A549 (cell line): Measurements from ENCODE around the gene NOXO1. TPM values are rescaled to one million over a fixed set of nuclear protein-coding genes. Genes with fewer than 3 reads are reported as not detected.

Source experiments
- ATAC-seq, 2 experiments: fragments of 200-7000 bp in 1 of 2; fragments of >200 bp in 1 of 2; cut with Nextera tagmentation in 1 of 2; cut with Tn5 transposase in 1 of 2; 3 replicates each; pipeline versions ENCODE4 v1.8.0 to v1.9.1; 2018 to 2020; ENCODE audit warnings: mild to moderate bottlenecking in 1 of 2, moderate library complexity in 1 of 2
- CTCF ChIA-PET: fragments of 300-600 bp; sonication (Branson Sonifier 250); formaldehyde crosslinking; extraction: SDS; loops from one replicate; lab custom pipeline; 2021; ENCODE audit warnings: antibody characterized with exemption, inconsistent platforms; lab: Yijun Ruan, JAX
- POLR2A ChIA-PET: fragments of 350-600 bp; formaldehyde crosslinking; extraction: SDS; loops from one replicate; lab custom pipeline; 2021; ENCODE audit warnings: antibody characterized with exemption, inconsistent platforms; lab: Yijun Ruan, JAX
- DNase-seq, 2 experiments: peaks; one replicate each; pipeline versions ENCODE4 v3.0.0 to v3.0.0-alpha.2; 2011 to 2016; ENCODE audit warnings: low read depth in 1 of 2, low spot score in 1 of 2
- FAIRE-seq: peaks from 2 replicates; lab custom pipeline; 2011; peaks lifted over from hg19 to GRCh38; lab: Jason Lieb, UNC
- H3K27ac ChIP-seq, 2 experiments: fragments of >200 bp; sonication (Bioruptor Twin); formaldehyde crosslinking; 3 replicates each; pipeline ENCODE4 v1.5.1; 2016 to 2017
- H3K4me1 ChIP-seq: fragments of >200 bp; sonication (Bioruptor Twin); formaldehyde crosslinking; 3 replicates; pipeline ENCODE4 v1.6.1; 2016
- H3K4me2 ChIP-seq: fragments of >200 bp; sonication (Bioruptor Twin); formaldehyde crosslinking; 3 replicates; pipeline ENCODE4 v1.6.1; 2016
- H3K4me3 ChIP-seq: fragments of >200 bp; sonication (Bioruptor Twin); formaldehyde crosslinking; 3 replicates; pipeline ENCODE4 v1.5.1; 2016
- H3K9me3 ChIP-seq: fragments of >200 bp; sonication (Bioruptor Twin); formaldehyde crosslinking; 3 replicates; pipeline ENCODE4 v1.6.1; 2016
- BHLHE40 ChIP-seq: IDR thresholded peaks from 2 replicates; pipeline ENCODE4 v1.6.1; 2012; ENCODE audit warnings: low read depth, low read length, inconsistent platforms
- CBX2 ChIP-seq: fragments of 200-600 bp; sonication (generic); IDR thresholded peaks from 2 replicates; pipeline ENCODE4 v1.6.1; 2016; ENCODE audit warnings: low read depth, mild to moderate bottlenecking, borderline replicate concordance
- CHD2 ChIP-seq: fragments of 150-350 bp; IDR thresholded peaks from 2 replicates; pipeline ENCODE4 v1.6.1; 2014; ENCODE audit warnings: low read length; ENCODE audit not compliant: partially characterized antibody
- EHF ChIP-seq: fragments of 250-450 bp; sonication (Bioruptor Pico); IDR thresholded peaks from 2 replicates; pipeline ENCODE4 v1.5.0; 2020; ENCODE audit warnings: mild to moderate bottlenecking
- EP300 ChIP-seq, 2 experiments: fragments of >200 bp; sonication (Bioruptor Twin); formaldehyde crosslinking; IDR thresholded peaks; 2 replicates in 1 of 2; 3 replicates in 1 of 2; pipeline ENCODE4 v1.6.1; 2016 to 2017
- ESRRA ChIP-seq: fragments of 150-350 bp; IDR thresholded peaks from 2 replicates; pipeline ENCODE4 v1.6.1; 2014; ENCODE audit warnings: mild to moderate bottlenecking, low read length, borderline replicate concordance
- HDAC2 ChIP-seq: fragments of 200-600 bp; sonication (generic); IDR thresholded peaks from 2 replicates; pipeline ENCODE4 v1.6.1; 2016
- HEYL ChIP-seq: fragments of 250-450 bp; sonication (Bioruptor Pico); IDR thresholded peaks from 2 replicates; pipeline ENCODE4 v1.8.0; 2021; ENCODE audit warnings: mild to moderate bottlenecking, moderate library complexity
- MAZ ChIP-seq: fragments of 150-350 bp; IDR thresholded peaks from 2 replicates; pipeline ENCODE4 v1.6.1; 2014; ENCODE audit warnings: antibody characterized with exemption, low read depth, low read length, borderline replicate concordance
- NFE2L2 ChIP-seq: fragments of 150-350 bp; conservative IDR thresholded peaks from 2 replicates; pipeline ENCODE4 v1.6.1; 2014; ENCODE audit warnings: low read length
- POLR2AphosphoS2 ChIP-seq: conservative IDR thresholded peaks from 2 replicates; pipeline ENCODE4 v1.6.1; 2012; ENCODE audit warnings: low read length, improper control_type of control experiment, inconsistent platforms
- RAD21 ChIP-seq, 2 experiments: fragments of >200 bp in 1 of 2; sonication (Bioruptor Twin) in 1 of 2; formaldehyde crosslinking in 1 of 2; IDR thresholded peaks in 1 of 2; conservative IDR thresholded peaks in 1 of 2; 2 replicates in 1 of 2; 3 replicates in 1 of 2; pipeline ENCODE4 v1.6.1; 2012 to 2018; ENCODE audit warnings: inconsistent platforms in 1 of 2
- RARB ChIP-seq: fragments of 250-450 bp; sonication (Bioruptor Pico); IDR thresholded peaks from 2 replicates; pipeline ENCODE4 v1.8.0; 2021; ENCODE audit warnings: mild to moderate bottlenecking, moderate library complexity
- SMC3 ChIP-seq: fragments of >200 bp; sonication (Bioruptor Twin); formaldehyde crosslinking; IDR thresholded peaks from 3 replicates; pipeline ENCODE4 v1.6.1; 2018; ENCODE audit warnings: inconsistent platforms
- ZC3H11A ChIP-seq: fragments of 450-650 bp; IDR thresholded peaks from 2 replicates; pipeline ENCODE4 v1.6.1; 2014; ENCODE audit warnings: antibody characterized with exemption, mild to moderate bottlenecking
- ZFP36 ChIP-seq: fragments of 450-650 bp; IDR thresholded peaks from 2 replicates; pipeline ENCODE4 v1.6.1; 2014; ENCODE audit warnings: borderline replicate concordance; ENCODE audit not compliant: partially characterized antibody
- WGBS: methylation state at CpG from one replicate; pipeline ENCODE4 v1.1.6; 2017; ENCODE audit errors: missing lambda C conversion rate; 5-methylcytosine and 5-hydroxymethylcytosine counted together
- polyA plus RNA-seq, 4 experiments: library from polyadenylated mRNA; depleted of rRNA in 3 of 4; stranded (reverse); fragments of >200 nt; fragmentation: RNase III in 1 of 4; extraction: RNeasy Plus Mini Kit Qiagen cat#74134 plus additional on column Dnase treatment in 1 of 4; gene quantifications; 2 replicates in 3 of 4; 3 replicates in 1 of 4; pipeline ENCODE4 v1.2.3, GENCODE V29; 2011 to 2017
- TF ChIP-seq, protein P1 (sequence below): IDR thresholded peaks from 2 replicates; pipeline ENCODE4 v1.6.1; 2012
- TF ChIP-seq, protein P2 (sequence below): fragments of 200-600 bp; sonication (generic); IDR thresholded peaks from 2 replicates; pipeline ENCODE4 v1.6.1; 2016; ENCODE audit warnings: antibody characterized with exemption, mild to moderate bottlenecking, moderate library complexity
- TF ChIP-seq, protein P3 (sequence below): fragments of 150-350 bp; IDR thresholded peaks from 2 replicates; pipeline ENCODE4 v1.6.1; 2014; ENCODE audit warnings: low read depth, mild to moderate bottlenecking, low read length
- TF ChIP-seq, protein P4 (sequence below): fragments of >200 bp; sonication (Bioruptor Twin); formaldehyde crosslinking; IDR thresholded peaks from 3 replicates; pipeline ENCODE4 v1.5.1; 2016
- TF ChIP-seq, protein P5 (sequence below): IDR thresholded peaks from 2 replicates; pipeline ENCODE4 v1.6.1; 2012
- TF ChIP-seq, protein P6 (sequence below): fragments of 250-450 bp; sonication (Bioruptor Pico); IDR thresholded peaks from 2 replicates; pipeline ENCODE4 v1.5.0; 2021; ENCODE audit warnings: mild to moderate bottlenecking, moderate library complexity, borderline replicate concordance

The NOXO1 gene
- polyA plus RNA-seq, 2 of the 4 experiments (the other 2 are of a cell fraction), result 0.32 TPM; not detected in 1

DNA sequence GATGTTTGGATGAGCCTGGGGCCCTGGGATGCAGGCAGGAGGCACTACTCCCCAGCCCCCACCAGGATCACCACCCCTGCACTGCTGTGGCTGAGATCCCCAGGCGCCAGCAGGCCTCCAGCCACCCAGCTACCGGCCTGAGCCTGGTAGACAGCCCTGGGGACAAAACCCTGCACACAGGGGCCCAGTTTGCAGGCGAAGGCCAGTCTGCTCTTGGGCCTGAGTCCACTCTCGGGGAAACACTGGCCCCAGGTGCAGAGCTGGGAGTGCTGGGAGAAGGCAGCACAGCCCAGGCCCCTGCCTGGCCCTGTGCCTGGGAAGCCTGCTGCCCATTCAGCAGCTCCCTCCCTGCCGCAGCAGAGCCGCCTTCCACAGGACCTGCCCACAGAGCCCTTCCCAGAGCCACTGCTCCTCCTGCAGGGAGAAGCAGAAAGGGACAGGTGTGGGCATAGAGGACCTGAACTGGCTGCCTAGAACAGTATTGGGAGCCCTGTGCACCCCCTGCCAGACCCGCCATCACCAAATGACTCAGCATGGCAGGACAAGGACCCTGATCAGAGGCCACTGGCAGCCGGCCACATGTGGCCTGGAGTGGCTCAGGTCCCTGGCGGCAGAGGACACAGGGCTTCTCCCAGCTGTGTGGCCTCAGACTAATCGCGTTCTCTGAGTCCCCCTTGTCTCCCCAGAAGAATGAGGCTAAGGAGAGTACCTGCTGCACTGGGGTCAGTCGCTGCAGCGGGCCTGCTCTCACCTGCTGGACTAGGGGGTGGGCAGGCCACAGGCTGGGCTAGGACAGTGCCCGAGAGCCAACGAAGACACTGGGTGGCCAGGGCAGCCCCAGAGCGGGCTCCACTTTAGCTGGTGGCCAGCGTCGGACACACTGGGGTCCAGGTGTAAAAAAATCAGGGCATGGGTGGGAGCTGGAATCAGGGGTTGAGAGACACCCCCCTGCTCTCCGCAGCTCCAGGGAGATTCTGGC is 48.9 kb downstream of the NOXO1 start:
- H3K4me1 ChIP-seq, result peaks cover 38% of the 10 kb centered on the region
- H3K4me2 ChIP-seq, result peak overlapping the region; percentile 24; the same call in 2 of the 3 replicates
- peak; percentile 73 to 80 for DNase-seq
- no peak for FAIRE-seq
- peak; percentile 77 to 78 for ATAC-seq
- peak overlapping the region; percentile 66 to 76 for H3K27ac ChIP-seq
- no peaks in the 10 kb centered on the region for H3K9me3 ChIP-seq
- no peak overlapping the region for H3K4me3 ChIP-seq
- TF ChIP-seq RARB (CRISPR knock-in tag) (no peak), BHLHE40 (no peak), RAD21 (conservative IDR thresholded peaks at IDR 0.05 in 1 of 2, IDR thresholded peaks at IDR 0.05 in 1 of 2) (peak; percentile 61 to 73), EP300 (IDR thresholded peaks at IDR 0.05) (no peak), SMC3 (peak; percentile 66), HEYL (CRISPR knock-in tag) (no peak), CBX2 (no peak), NFE2L2 (no peak; the same call in 1 of the 2 replicates), HDAC2 (no peak), MAZ (no peak), ESRRA (no peak), EHF (CRISPR knock-in tag) (no peak), ZC3H11A (no peak), ZFP36 (no peak), POLR2AphosphoS2 (no peak), CHD2 (no peak)
- TF ChIP-seq, protein P1, sequence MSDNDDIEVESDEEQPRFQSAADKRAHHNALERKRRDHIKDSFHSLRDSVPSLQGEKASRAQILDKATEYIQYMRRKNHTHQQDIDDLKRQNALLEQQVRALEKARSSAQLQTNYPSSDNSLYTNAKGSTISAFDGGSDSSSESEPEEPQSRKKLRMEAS, result no peak
- TF ChIP-seq, protein P2, sequence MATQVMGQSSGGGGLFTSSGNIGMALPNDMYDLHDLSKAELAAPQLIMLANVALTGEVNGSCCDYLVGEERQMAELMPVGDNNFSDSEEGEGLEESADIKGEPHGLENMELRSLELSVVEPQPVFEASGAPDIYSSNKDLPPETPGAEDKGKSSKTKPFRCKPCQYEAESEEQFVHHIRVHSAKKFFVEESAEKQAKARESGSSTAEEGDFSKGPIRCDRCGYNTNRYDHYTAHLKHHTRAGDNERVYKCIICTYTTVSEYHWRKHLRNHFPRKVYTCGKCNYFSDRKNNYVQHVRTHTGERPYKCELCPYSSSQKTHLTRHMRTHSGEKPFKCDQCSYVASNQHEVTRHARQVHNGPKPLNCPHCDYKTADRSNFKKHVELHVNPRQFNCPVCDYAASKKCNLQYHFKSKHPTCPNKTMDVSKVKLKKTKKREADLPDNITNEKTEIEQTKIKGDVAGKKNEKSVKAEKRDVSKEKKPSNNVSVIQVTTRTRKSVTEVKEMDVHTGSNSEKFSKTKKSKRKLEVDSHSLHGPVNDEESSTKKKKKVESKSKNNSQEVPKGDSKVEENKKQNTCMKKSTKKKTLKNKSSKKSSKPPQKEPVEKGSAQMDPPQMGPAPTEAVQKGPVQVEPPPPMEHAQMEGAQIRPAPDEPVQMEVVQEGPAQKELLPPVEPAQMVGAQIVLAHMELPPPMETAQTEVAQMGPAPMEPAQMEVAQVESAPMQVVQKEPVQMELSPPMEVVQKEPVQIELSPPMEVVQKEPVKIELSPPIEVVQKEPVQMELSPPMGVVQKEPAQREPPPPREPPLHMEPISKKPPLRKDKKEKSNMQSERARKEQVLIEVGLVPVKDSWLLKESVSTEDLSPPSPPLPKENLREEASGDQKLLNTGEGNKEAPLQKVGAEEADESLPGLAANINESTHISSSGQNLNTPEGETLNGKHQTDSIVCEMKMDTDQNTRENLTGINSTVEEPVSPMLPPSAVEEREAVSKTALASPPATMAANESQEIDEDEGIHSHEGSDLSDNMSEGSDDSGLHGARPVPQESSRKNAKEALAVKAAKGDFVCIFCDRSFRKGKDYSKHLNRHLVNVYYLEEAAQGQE, result no peak
- TF ChIP-seq, protein P3, sequence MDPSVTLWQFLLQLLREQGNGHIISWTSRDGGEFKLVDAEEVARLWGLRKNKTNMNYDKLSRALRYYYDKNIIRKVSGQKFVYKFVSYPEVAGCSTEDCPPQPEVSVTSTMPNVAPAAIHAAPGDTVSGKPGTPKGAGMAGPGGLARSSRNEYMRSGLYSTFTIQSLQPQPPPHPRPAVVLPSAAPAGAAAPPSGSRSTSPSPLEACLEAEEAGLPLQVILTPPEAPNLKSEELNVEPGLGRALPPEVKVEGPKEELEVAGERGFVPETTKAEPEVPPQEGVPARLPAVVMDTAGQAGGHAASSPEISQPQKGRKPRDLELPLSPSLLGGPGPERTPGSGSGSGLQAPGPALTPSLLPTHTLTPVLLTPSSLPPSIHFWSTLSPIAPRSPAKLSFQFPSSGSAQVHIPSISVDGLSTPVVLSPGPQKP, result no peak
- TF ChIP-seq, protein P4, sequence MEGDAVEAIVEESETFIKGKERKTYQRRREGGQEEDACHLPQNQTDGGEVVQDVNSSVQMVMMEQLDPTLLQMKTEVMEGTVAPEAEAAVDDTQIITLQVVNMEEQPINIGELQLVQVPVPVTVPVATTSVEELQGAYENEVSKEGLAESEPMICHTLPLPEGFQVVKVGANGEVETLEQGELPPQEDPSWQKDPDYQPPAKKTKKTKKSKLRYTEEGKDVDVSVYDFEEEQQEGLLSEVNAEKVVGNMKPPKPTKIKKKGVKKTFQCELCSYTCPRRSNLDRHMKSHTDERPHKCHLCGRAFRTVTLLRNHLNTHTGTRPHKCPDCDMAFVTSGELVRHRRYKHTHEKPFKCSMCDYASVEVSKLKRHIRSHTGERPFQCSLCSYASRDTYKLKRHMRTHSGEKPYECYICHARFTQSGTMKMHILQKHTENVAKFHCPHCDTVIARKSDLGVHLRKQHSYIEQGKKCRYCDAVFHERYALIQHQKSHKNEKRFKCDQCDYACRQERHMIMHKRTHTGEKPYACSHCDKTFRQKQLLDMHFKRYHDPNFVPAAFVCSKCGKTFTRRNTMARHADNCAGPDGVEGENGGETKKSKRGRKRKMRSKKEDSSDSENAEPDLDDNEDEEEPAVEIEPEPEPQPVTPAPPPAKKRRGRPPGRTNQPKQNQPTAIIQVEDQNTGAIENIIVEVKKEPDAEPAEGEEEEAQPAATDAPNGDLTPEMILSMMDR, result peak; percentile 47
- TF ChIP-seq, protein P5, sequence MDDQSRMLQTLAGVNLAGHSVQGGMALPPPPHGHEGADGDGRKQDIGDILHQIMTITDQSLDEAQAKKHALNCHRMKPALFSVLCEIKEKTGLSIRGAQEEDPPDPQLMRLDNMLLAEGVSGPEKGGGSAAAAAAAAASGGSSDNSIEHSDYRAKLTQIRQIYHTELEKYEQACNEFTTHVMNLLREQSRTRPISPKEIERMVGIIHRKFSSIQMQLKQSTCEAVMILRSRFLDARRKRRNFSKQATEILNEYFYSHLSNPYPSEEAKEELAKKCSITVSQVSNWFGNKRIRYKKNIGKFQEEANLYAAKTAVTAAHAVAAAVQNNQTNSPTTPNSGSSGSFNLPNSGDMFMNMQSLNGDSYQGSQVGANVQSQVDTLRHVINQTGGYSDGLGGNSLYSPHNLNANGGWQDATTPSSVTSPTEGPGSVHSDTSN, result no peak
- TF ChIP-seq, protein P6, sequence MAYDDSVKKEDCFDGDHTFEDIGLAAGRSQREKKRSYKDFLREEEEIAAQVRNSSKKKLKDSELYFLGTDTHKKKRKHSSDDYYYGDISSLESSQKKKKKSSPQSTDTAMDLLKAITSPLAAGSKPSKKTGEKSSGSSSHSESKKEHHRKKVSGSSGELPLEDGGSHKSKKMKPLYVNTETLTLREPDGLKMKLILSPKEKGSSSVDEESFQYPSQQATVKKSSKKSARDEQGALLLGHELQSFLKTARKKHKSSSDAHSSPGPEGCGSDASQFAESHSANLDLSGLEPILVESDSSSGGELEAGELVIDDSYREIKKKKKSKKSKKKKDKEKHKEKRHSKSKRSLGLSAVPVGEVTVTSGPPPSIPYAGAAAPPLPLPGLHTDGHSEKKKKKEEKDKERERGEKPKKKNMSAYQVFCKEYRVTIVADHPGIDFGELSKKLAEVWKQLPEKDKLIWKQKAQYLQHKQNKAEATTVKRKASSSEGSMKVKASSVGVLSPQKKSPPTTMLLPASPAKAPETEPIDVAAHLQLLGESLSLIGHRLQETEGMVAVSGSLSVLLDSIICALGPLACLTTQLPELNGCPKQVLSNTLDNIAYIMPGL (CRISPR knock-in tag), result no peak
- ChIA-PET CTCF (interaction anchor here (0.6 to 12.9 kb wide), 16 partner anchors 8 to 121 kb away, joined by 3 to 396 read pairs (median 6); partner anchors contain the start of genes MEIOB and MSRB1), POLR2A (interaction anchor here (0.8 kb wide), 1 partner anchor 32 kb away, joined by 3 read pairs; the partner anchor contains the start of gene RPS2)
- 74% methylated on average over 10 of the region's 19 CpGs for WGBS
